Measurements from ENCODE around the gene CRLF1.
A peak's percentile ranks its signal among the peaks of the same experiment; 100 is the strongest.

CRLF1 gene

GRCh38 chr19:18543814-18544475, 62.7 kb downstream of the CRLF1 start:
- DNase-seq: peak; percentile 83

Data from stimulated activated CD4-positive, alpha-beta T cell treated with anti-CD3 and anti-CD28 coated beads, Interleukin-4, amount 100 ng/mL, for 24 hours (primary cell).